Osteoblast (primary cell): ENCODE measurements around the gene TBC1D5. TPM values are rescaled to one million over a fixed set of nuclear protein-coding genes. Genes with fewer than 3 reads are reported as not detected.

Experiments
- DNase-seq: peaks from one replicate; pipeline ENCODE4 v3.0.0; 2011; ENCODE audit warnings: low spot score, mixed read lengths; ENCODE audit not compliant: insufficient read length; ENCODE audit errors: missing footprints
- H2AFZ ChIP-seq: 2 replicates; pipeline ENCODE4 v1.6.0; 2011; ENCODE audit warnings: mild to moderate bottlenecking, low read length
- H3K27ac ChIP-seq: 2 replicates; pipeline ENCODE4 v1.5.1; 2011; ENCODE audit warnings: mild to moderate bottlenecking, low read depth, low read length, moderate library complexity
- H3K27me3 ChIP-seq: 2 replicates; pipeline ENCODE4 v1.6.0; 2012; ENCODE audit warnings: mild to moderate bottlenecking, control low read depth, inconsistent platforms, low read length, moderate library complexity; ENCODE audit not compliant: insufficient read depth
- H3K36me3 ChIP-seq: 2 replicates; pipeline ENCODE4 v1.5.1; 2011; ENCODE audit warnings: mild to moderate bottlenecking, low read length, control low read depth, moderate library complexity; ENCODE audit not compliant: insufficient read depth
- H3K4me1 ChIP-seq: 2 replicates; pipeline ENCODE4 v1.5.1; 2011; ENCODE audit warnings: mild to moderate bottlenecking, low read length, control low read depth, moderate library complexity; ENCODE audit not compliant: insufficient read depth
- H3K4me2 ChIP-seq: 2 replicates; pipeline ENCODE4 v1.6.0; 2011; ENCODE audit warnings: mild to moderate bottlenecking, low read length; ENCODE audit not compliant: insufficient read depth
- H3K4me3 ChIP-seq: fragments of 200-600 bp; sonication (generic); 3 replicates; pipeline ENCODE4 v1.5.1; 2012; ENCODE audit warnings: mild to moderate bottlenecking, low read length, inconsistent platforms; ENCODE audit not compliant: insufficient read depth
- H3K79me2 ChIP-seq: 2 replicates; pipeline ENCODE4 v1.6.0; 2012; ENCODE audit warnings: mild to moderate bottlenecking, low read length, control low read depth, inconsistent platforms; ENCODE audit not compliant: insufficient read depth
- H3K9me3 ChIP-seq: 2 replicates; pipeline ENCODE4 v1.5.1; 2011; ENCODE audit warnings: low read depth, low read length, control low read depth
- H4K20me1 ChIP-seq: 2 replicates; pipeline ENCODE4 v1.6.0; 2012; ENCODE audit warnings: mild to moderate bottlenecking, low read length, control low read depth; ENCODE audit not compliant: insufficient read depth
- CTCF ChIP-seq: IDR thresholded peaks from 2 replicates; pipeline ENCODE4 v1.5.1; 2011; ENCODE audit warnings: mild to moderate bottlenecking, low read depth, low read length, moderate library complexity; ENCODE audit errors: extremely low read depth
- total RNA-seq: library from RNA; depleted of rRNA; stranded (reverse); fragments of >200 nt; gene quantifications from 2 replicates; pipeline ENCODE4 v1.2.3, GENCODE V29; 2012

TBC1D5 gene
- total RNA-seq, 1 donor = 117 TPM

- H4K20me1 ChIP-seq = no peaks in the 10 kb centered on the region
- no peak for TF ChIP-seq CTCF
- H3K9me3 ChIP-seq = no peaks in the 10 kb centered on the region
- H3K79me2 ChIP-seq = no peaks in the 10 kb centered on the region
- H3K36me3 ChIP-seq = no peaks in the 10 kb centered on the region
- H3K27ac ChIP-seq = no peak overlapping the region
- H3K4me3 ChIP-seq = no peak overlapping the region
- no peaks in the 10 kb centered on the region for H3K27me3 ChIP-seq
- DNase-seq = no peak
- no peak overlapping the region for H2AFZ ChIP-seq
- H3K4me1 ChIP-seq = no peaks in the 10 kb centered on the region
- no peak overlapping the region for H3K4me2 ChIP-seq
Measured at GRCh38 chr3:17219593-17219992, 522.8 kb downstream of the TBC1D5 start.

GRCh38 chr3:17218587-17218986 lies 523.8 kb downstream of the TBC1D5 start:
- no peak for TF ChIP-seq CTCF
- Histone ChIP-seq H3K4me2 (no peak overlapping the region), H3K4me1 (no peaks in the 10 kb centered on the region), H3K36me3 (no peaks in the 10 kb centered on the region), H3K27ac (no peak overlapping the region), H3K9me3 (no peaks in the 10 kb centered on the region), H4K20me1 (no peaks in the 10 kb centered on the region), H3K4me3 (no peak overlapping the region), H3K27me3 (no peaks in the 10 kb centered on the region), H3K79me2 (no peaks in the 10 kb centered on the region), H2AFZ (no peak overlapping the region)
- no peak for DNase-seq

- TF ChIP-seq CTCF = no peak
- H3K79me2 ChIP-seq = no peaks in the 10 kb centered on the region
- no peak for DNase-seq
- H3K27ac ChIP-seq = no peak overlapping the region
- no peak overlapping the region for H3K4me3 ChIP-seq
- H2AFZ ChIP-seq = no peak overlapping the region
- H3K27me3 ChIP-seq = no peaks in the 10 kb centered on the region
- no peaks in the 10 kb centered on the region for H3K9me3 ChIP-seq
- H3K4me2 ChIP-seq = no peak overlapping the region
- H4K20me1 ChIP-seq = no peaks in the 10 kb centered on the region
- no peaks in the 10 kb centered on the region for H3K36me3 ChIP-seq
- H3K4me1 ChIP-seq = no peaks in the 10 kb centered on the region
Measured at GRCh38 chr3:17217588-17217987, 524.8 kb downstream of the TBC1D5 start.

- TF ChIP-seq CTCF = no peak
- H2AFZ ChIP-seq = no peak overlapping the region
- H4K20me1 ChIP-seq = no peaks in the 10 kb centered on the region
- H3K79me2 ChIP-seq = no peaks in the 10 kb centered on the region
- no peaks in the 10 kb centered on the region for H3K4me1 ChIP-seq
- H3K36me3 ChIP-seq = no peaks in the 10 kb centered on the region
- H3K27me3 ChIP-seq = no peaks in the 10 kb centered on the region
- no peak overlapping the region for H3K4me3 ChIP-seq
- no peak for DNase-seq
- H3K9me3 ChIP-seq = no peaks in the 10 kb centered on the region
- no peak overlapping the region for H3K4me2 ChIP-seq
- no peak overlapping the region for H3K27ac ChIP-seq
Measured at GRCh38 chr3:17213102-17213501, 529.3 kb downstream of the TBC1D5 start.
